GM23248 (cell line): ENCODE results near the gene LGALS7B. TPM values are rescaled to one million over a fixed set of nuclear protein-coding genes. Genes with fewer than 3 reads are reported as not detected.

ENCODE experiments used
- DNase-seq: peaks from one replicate; pipeline ENCODE4 v3.0.0-alpha.2; 2015
- H2AFZ ChIP-seq: fragments of 200-600 bp; sonication (generic); 2 replicates; pipeline ENCODE4 v1.6.1; 2016; ENCODE audit warnings: antibody characterized with exemption
- H3F3A ChIP-seq: fragments of 200-600 bp; sonication (generic); 2 replicates; pipeline ENCODE4 v1.6.1; 2016; ENCODE audit warnings: mild to moderate bottlenecking, antibody characterized with exemption, mixed run types; ENCODE audit not compliant: insufficient read depth
- H3K27ac ChIP-seq: fragments of 200-600 bp; sonication (generic); 2 replicates; pipeline ENCODE4 v1.5.1; 2016; ENCODE audit warnings: mild to moderate bottlenecking
- H3K27me3 ChIP-seq: fragments of 200-600 bp; sonication (generic); replicated peaks from 2 replicates; pipeline ENCODE4 v1.6.1; 2016; ENCODE audit warnings: mild to moderate bottlenecking; ENCODE audit not compliant: insufficient read depth
- H3K36me3 ChIP-seq: fragments of 200-600 bp; sonication (generic); 2 replicates; pipeline ENCODE4 v1.6.1; 2016; ENCODE audit warnings: low read depth, mild to moderate bottlenecking
- H3K4me1 ChIP-seq: fragments of 200-600 bp; sonication (generic); 2 replicates; pipeline ENCODE4 v1.6.1; 2016; ENCODE audit warnings: mild to moderate bottlenecking; ENCODE audit not compliant: insufficient read depth
- H3K4me2 ChIP-seq: fragments of 200-600 bp; sonication (generic); one replicate; pipeline ENCODE4 v1.6.1; 2016; ENCODE audit warnings: mild to moderate bottlenecking; ENCODE audit not compliant: unreplicated experiment
- H3K4me3 ChIP-seq: fragments of 200-600 bp; sonication (generic); 2 replicates; pipeline ENCODE4 v1.5.1; 2016; ENCODE audit warnings: mild to moderate bottlenecking
- H3K79me2 ChIP-seq: fragments of 200-600 bp; sonication (generic); 2 replicates; pipeline ENCODE4 v1.6.1; 2016; ENCODE audit warnings: mild to moderate bottlenecking; ENCODE audit not compliant: insufficient read depth
- H3K9ac ChIP-seq: fragments of 200-600 bp; sonication (generic); 2 replicates; pipeline ENCODE4 v1.6.1; 2016; ENCODE audit warnings: mild to moderate bottlenecking
- H3K9me2 ChIP-seq: fragments of 200-600 bp; sonication (generic); 2 replicates; pipeline ENCODE4 v1.6.1; 2016; ENCODE audit warnings: mixed run types, mild to moderate bottlenecking, moderate library complexity; ENCODE audit not compliant: insufficient read depth
- H3K9me3 ChIP-seq: fragments of 200-600 bp; sonication (generic); one replicate; pipeline ENCODE4 v1.6.1; 2017; ENCODE audit warnings: low read depth
- H4K20me1 ChIP-seq: fragments of 200-600 bp; sonication (generic); 2 replicates; pipeline ENCODE4 v1.6.0; 2016; ENCODE audit not compliant: insufficient read depth
- EZH2 ChIP-seq: fragments of 200-600 bp; sonication (generic); IDR thresholded peaks from 2 replicates; pipeline ENCODE4 v1.6.1; 2018; ENCODE audit warnings: antibody characterized with exemption, mild to moderate bottlenecking; ENCODE audit not compliant: insufficient read depth, poor library complexity, severe bottlenecking
- EZH2phosphoT487 ChIP-seq: fragments of 200-600 bp; sonication (generic); IDR thresholded peaks from 2 replicates; pipeline ENCODE4 v1.6.1; 2018; ENCODE audit warnings: antibody characterized with exemption, moderate library complexity, mild to moderate bottlenecking, low read depth; ENCODE audit not compliant: insufficient read depth
- WGBS, 2 experiments: methylation state at CpG; one replicate each; pipeline ENCODE4 v1.1.6; 2015 to 2017; ENCODE audit warnings: low lambda C conversion rate in 2 of 2, low coverage in 1 of 2; ENCODE audit errors: missing lambda C conversion rate in 2 of 2; 5-methylcytosine and 5-hydroxymethylcytosine counted together
- in situ Hi-C: fragments of 300-500 bp; cut with MboI; formaldehyde crosslinking; loops from 2 replicates; pipeline ENCODE4 v1.15.0; 2020
- polyA plus RNA-seq: library from polyadenylated mRNA; unstranded; fragments of >200 nt; fragmentation: Nextera tagmentation; extraction: Ambion mirVana; gene quantifications from 2 replicates; pipeline ENCODE4 v1.2.1, GENCODE V29; 2016
- total RNA-seq: library from RNA; depleted of rRNA; stranded (reverse); fragments of >200 nt; shearing (Covaris generic); gene quantifications from 2 replicates; pipeline ENCODE4 v1.2.3, GENCODE V29; 2014; rRNA removed

The LGALS7B gene
- total RNA-seq, result not detected in 2 replicates
- polyA plus RNA-seq, result not detected in 2 replicates

GRCh38 chr19:38788478-38789243, at the start of gene LGALS7B:
Gene LGALS7B, plus strand, starts transcription at chr19:38789200. Its CDS starts 27 bp downstream, at chr19:38789227.
- Histone ChIP-seq H3K36me3 (no peaks in the 10 kb centered on the region), H3K9me2 (no peaks in the 10 kb centered on the region), H4K20me1 (no peaks in the 10 kb centered on the region), H3K27ac (no peak within 1 kb of the TSS), H3K79me2 (no peaks in the 10 kb centered on the region), H2AFZ (no peak within 1 kb of the TSS), H3K4me1 (peaks cover 7% of the 10 kb centered on the region), H3K4me3 (no peak within 1 kb of the TSS), H3K27me3 (no peaks in the 10 kb centered on the region), H3K4me2 (no peak within 1 kb of the TSS), H3F3A (no peaks in the 10 kb centered on the region), H3K9me3 (no peaks in the 10 kb centered on the region), H3K9ac (no peak within 1 kb of the TSS)
- in situ Hi-C loops, result no loop called here
- WGBS, 2 experiments, result 66 to 72% methylated on average over 12 to 13 of the region's 17 CpGs
- no peak for DNase-seq
- TF ChIP-seq EZH2phosphoT487, result no peak
- no peak for TF ChIP-seq EZH2

GRCh38 chr19:38739440-38740256, 49.4 kb upstream of the LGALS7B start:
- Histone ChIP-seq H3K4me2 (no peak overlapping the region), H2AFZ (no peak overlapping the region), H3K9me2 (no peaks in the 10 kb centered on the region), H3K79me2 (no peaks in the 10 kb centered on the region), H3K9me3 (no peaks in the 10 kb centered on the region), H3K27me3 (no peaks in the 10 kb centered on the region), H3F3A (peaks cover 7% of the 10 kb centered on the region; the same call in 1 of the 2 replicates), H3K4me1 (no peaks in the 10 kb centered on the region), H3K27ac (no peak overlapping the region), H3K36me3 (no peaks in the 10 kb centered on the region), H4K20me1 (no peaks in the 10 kb centered on the region), H3K4me3 (no peak overlapping the region), H3K9ac (no peak overlapping the region)
- DNase-seq, result no peak
- no peak for TF ChIP-seq EZH2phosphoT487
- TF ChIP-seq EZH2, result no peak
- 83 to 84% methylated on average over 15 to 16 of the region's 16 CpGs for WGBS, 2 experiments
- in situ Hi-C loops, result no loop called here

GRCh38 chr19:38740257-38740592, 48.8 kb upstream of the LGALS7B start:
- Histone ChIP-seq H3F3A (peaks cover 2% of the 10 kb centered on the region; the same call in 1 of the 2 replicates), H3K9ac (no peak overlapping the region), H3K9me3 (no peaks in the 10 kb centered on the region), H3K9me2 (no peaks in the 10 kb centered on the region), H3K27me3 (no peaks in the 10 kb centered on the region), H4K20me1 (no peaks in the 10 kb centered on the region), H3K27ac (no peak overlapping the region), H3K4me1 (no peaks in the 10 kb centered on the region), H3K36me3 (no peaks in the 10 kb centered on the region), H2AFZ (no peak overlapping the region), H3K4me3 (no peak overlapping the region), H3K4me2 (no peak overlapping the region), H3K79me2 (no peaks in the 10 kb centered on the region)
- no peak for DNase-seq
- WGBS, 2 experiments, result 88 to 91% methylated on average over 9 of the region's 9 CpGs
- in situ Hi-C loops, result no loop called here
- TF ChIP-seq EZH2 (no peak), EZH2phosphoT487 (no peak)

GRCh38 chr19:38740932-38741331, 48.1 kb upstream of the LGALS7B start:
- in situ Hi-C loops, result no loop called here
- TF ChIP-seq EZH2 (no peak), EZH2phosphoT487 (no peak)
- DNase-seq, result no peak
- no peak overlapping the region for H2AFZ ChIP-seq
- H3K9me2 ChIP-seq, result no peaks in the 10 kb centered on the region
- no peaks in the 10 kb centered on the region for H3K27me3 ChIP-seq
- no peaks in the 10 kb centered on the region for H3K9me3 ChIP-seq
- no peak overlapping the region for H3K4me2 ChIP-seq
- H3K9ac ChIP-seq, result no peak overlapping the region
- no peak overlapping the region for H3K4me3 ChIP-seq
- no peaks in the 10 kb centered on the region for H4K20me1 ChIP-seq
- no peaks in the 10 kb centered on the region for H3K4me1 ChIP-seq
- no peaks in the 10 kb centered on the region for H3K36me3 ChIP-seq
- no peaks in the 10 kb centered on the region for H3F3A ChIP-seq
- no peaks in the 10 kb centered on the region for H3K79me2 ChIP-seq
- WGBS, 2 experiments, result 96 to 100% methylated on average over 2 of the region's 2 CpGs
- no peak overlapping the region for H3K27ac ChIP-seq
